ENCODE measurements around the gene FAM174C.
"Not testable (repeated sequence)": the region's sequence is repeated elsewhere in the genome, so short reads cannot be mapped to it uniquely, and the experiment has no call there.

FAM174C gene

GRCh38 chr19:1237027-1237659 is 38.2 kb upstream of the FAM174C start:
- no peak for DNase-seq (ENCODE audit: low read depth)

DNA sequence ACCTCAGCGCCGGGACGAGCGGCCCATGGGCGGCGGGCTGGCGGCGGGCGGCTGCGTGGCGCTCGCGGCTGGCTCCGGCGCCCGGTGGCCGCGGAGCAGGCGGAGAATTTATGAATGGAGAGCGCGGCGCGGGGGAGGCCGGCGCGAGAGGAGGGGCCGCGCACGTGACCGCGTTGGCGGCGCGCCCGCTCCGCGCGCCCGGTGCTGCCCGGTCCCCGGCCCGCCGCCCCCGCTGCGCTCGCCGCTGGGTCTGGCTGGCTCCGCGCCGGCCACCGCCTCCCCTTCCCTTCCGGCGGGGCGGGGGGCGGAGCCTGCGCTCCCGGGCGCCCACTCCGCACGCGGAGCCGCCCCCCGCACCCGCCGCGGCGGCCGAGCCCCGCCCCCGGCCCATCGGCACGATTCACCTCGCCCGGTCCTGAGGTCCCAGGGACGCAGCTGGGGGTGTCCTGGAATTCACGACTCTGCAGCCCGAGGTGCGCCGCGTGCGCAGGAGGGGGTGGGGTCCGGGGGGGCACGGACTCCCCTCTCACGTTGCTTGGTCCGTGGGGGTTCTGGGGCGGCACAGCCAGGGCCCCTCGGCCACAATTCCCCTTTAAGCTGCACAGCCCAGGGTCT is 37.5 kb upstream of the FAM174C start, which contains the start of gene CBARP:
Gene CBARP (minus strand): TSS at position 252 of the 615 bp plus-strand sequence. CDS start 1,905 bp downstream, outside the sequence.
- DNase-seq (ENCODE audit: low read depth), result no peak

DNA sequence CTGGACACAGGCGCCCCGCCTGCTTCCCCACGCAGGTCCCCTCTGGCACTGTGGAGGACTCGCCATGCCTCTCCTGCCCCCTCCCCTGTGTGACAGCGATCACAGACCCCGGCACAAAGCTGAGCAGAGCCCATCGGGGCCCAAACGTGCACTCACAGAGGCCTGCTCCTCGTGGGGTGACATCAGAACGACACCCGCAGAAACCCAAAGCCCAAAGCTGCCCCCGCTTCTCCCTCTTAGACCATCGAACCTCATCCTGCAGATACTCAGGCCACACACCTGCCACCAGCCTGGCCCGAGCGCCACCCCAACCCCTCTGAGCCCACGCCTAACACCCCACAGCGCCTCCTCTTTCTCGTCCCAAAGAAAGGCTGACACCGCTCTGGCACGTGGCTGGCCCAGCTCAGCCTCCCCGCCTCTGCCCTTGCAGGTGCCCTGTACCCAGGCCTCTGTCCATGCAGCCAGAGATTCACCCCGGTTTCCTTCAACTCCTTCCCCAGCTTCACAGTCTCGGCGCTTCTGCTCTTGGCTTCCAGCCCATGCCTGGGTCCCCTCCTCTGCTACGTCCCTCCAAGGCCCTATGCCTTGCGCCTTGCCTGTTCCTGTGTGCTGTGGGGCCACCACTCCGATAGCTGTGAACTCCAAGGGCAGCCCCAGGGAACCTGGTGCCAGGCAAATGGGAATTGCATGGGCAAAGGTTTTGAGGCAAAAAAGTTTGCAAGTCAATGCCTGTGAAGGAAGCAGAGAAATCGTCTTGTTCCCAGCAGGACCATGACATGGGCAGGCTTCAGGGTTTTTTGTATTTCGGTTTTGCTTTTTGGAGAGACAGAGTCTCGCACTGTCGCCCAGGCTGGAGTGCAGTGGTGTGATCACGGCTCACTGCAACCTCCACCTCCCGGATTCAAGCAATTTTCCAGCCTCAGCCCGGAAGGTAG is 36.7 kb upstream of the FAM174C start:
- no peak for DNase-seq (ENCODE audit: low read depth)

DNA sequence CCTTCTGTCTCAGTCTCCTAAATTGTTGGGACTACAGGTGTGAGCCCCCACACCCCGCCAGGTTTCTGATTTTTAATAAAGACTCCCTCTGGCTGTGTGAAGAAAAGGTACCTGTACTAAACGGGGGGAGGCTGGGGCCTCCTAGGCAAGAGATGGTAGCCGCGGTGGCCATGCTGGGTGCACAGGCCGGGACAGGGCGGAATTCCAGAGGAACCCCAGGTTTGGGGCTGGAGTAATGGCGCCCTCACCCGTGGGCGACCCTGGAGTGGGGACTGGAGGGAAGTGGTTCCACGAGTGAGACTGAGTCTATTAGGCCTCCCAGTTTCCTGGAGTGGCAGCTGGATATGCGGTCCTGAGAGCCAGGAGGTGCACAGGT is 35.9 kb upstream of the FAM174C start:
- no peak for DNase-seq (ENCODE audit: low read depth)

GRCh38 chr19:1239796-1240737 is 35.3 kb upstream of the FAM174C start:
- DNase-seq (ENCODE audit: low read depth), result no peak

GRCh38 chr19:1240925-1241324 is 34.4 kb upstream of the FAM174C start:
- DNase-seq (ENCODE audit: low read depth), result no peak

DNA sequence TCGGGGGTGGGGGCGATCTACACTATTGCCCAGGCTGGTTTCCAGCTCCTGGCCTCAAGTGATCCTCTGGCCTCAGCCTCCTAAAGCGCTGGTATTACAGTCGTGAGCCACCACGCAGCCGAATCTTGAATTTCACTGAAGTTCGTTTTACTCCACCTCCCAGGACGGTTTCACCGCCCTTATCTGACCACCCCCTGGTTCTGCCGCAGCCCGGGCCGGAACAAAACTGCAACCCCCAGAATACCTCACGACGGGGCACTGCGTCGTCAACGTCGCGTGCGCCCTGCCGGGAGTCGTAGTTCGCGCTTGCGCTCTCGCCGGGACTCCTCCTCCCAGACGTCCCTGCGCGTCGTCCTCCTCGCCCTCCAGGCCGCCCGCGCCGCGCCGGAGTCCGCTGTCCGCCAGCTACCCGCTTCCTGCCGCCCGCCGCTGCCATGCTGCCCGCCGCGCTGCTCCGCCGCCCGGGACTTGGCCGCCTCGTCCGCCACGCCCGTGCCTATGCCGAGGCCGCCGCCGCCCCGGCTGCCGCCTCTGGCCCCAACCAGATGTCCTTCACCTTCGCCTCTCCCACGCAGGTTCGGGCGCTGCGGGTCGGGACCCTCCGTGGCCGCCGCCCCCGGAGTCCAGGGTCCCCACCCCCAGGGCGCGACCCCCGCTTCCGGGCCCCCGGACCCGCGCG is 33.8 kb upstream of the FAM174C start, which contains the start of gene ATP5F1D:
Gene ATP5F1D (plus strand): TSS at position 335 of the 679 bp plus-strand sequence. CDS start 100 bp downstream, at position 435.
- no peak for DNase-seq (ENCODE audit: low read depth)

- no peak for DNase-seq (ENCODE audit: low read depth)
Observed at GRCh38 chr19:1243768-1244692, 31.3 kb upstream of the FAM174C start.

- DNase-seq (ENCODE audit: low read depth), result no peak
Observed at GRCh38 chr19:1244693-1245451, 30.5 kb upstream of the FAM174C start.

- no peak for DNase-seq (ENCODE audit: low read depth)
Observed at GRCh38 chr19:1245494-1246264, 29.7 kb upstream of the FAM174C start.

GRCh38 chr19:1246265-1247087 is 28.9 kb upstream of the FAM174C start:
- DNase-seq (ENCODE audit: low read depth), result not testable (repeated sequence)

- no peak for DNase-seq (ENCODE audit: low read depth)
Observed at GRCh38 chr19:1247748-1248138, 27.6 kb upstream of the FAM174C start.

DNA sequence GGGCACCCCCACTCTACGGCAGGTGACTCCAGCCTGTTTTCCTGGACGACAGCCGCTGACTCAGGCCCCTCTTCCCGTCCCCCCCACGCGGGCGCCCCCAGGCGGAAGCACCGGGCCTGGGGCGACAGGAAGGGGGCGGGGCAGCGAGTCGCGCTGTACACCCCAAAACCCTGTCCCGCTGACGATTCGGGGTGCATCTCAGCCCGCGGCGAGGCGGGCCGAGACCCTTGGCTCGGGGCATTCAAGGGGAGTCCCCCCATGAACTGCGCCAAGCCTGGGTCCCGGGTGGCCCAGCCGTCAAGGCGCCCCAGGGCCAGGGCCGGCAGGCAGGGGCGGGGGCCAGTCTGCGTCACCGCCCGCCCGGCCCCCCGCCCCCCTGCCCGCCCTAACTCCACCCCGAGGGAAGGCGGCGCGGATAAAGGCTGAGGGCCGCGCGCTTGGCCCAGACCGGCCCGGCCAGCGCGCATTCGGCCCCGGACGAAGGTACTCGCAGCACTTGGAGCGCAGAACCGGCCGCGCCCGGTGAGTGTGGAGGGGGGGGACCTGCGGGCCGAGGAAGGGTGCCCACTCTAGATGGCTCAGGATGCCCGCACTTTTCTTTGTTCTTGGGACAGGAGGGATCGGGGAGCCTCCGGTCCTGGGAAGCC is 27.1 kb upstream of the FAM174C start, which contains the start of gene MIDN:
Gene MIDN (plus strand): TSS at position 445 of the 647 bp plus-strand sequence. CDS start 1,714 bp downstream, outside the sequence.
- DNase-seq (ENCODE audit: low read depth), result no peak

GRCh38 chr19:1248786-1249297 is 26.5 kb upstream of the FAM174C start:
- no peak for DNase-seq (ENCODE audit: low read depth)

GRCh38 chr19:1249298-1249989 is 25.9 kb upstream of the FAM174C start:
- peak; percentile 92 for DNase-seq (ENCODE audit: low read depth)

DNA sequence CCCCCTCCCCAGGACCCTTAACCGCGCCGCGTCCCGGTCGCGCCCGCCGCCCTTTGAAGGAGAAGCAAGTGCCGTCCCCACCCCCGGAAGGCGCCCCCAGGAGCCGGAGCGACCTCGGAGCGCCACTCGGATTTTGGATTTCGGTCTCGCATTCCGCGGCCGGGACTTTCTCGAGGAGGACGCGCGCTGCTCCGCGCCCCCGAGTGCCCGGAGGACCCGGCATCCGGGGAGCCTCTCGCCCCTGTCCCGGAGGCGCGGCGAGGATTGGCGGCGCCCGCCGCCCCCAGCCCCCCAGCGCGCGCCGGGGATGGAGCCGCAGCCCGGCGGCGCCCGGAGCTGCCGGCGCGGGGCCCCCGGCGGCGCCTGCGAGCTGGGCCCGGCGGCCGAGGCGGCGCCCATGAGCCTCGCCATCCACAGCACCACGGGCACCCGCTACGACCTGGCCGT is 25.3 kb upstream of the FAM174C start:
- no peak for DNase-seq (ENCODE audit: low read depth)
